Fibroblast of lung (primary cell): ENCODE measurements around the gene SKP2. TPM values are rescaled to one million over a fixed set of nuclear protein-coding genes. Genes with fewer than 3 reads are reported as not detected.

Experiments
- DNase-seq, 2 donors: peaks; one replicate each; pipeline versions ENCODE4 v3.0.0 to v3.0.0-alpha.2; 2010; ENCODE audit warnings: low read depth in 2 of 2
- H2AFZ ChIP-seq: 2 replicates; pipeline ENCODE4 v1.5.1; 2012; ENCODE audit warnings: low read length, control low read depth, inconsistent platforms
- H3K27ac ChIP-seq: 2 replicates; pipeline ENCODE4 v1.5.1; 2011; ENCODE audit warnings: low read length, control low read depth; ENCODE audit not compliant: insufficient read depth
- H3K27me3 ChIP-seq: 2 replicates; pipeline ENCODE4 v1.5.1; 2011; ENCODE audit warnings: mild to moderate bottlenecking, low read length; ENCODE audit not compliant: control insufficient read depth, insufficient read depth
- H3K36me3 ChIP-seq: 2 replicates; pipeline ENCODE4 v1.5.1; 2011; ENCODE audit warnings: low read length; ENCODE audit not compliant: control insufficient read depth, insufficient read depth
- H3K4me1 ChIP-seq: 2 replicates; pipeline ENCODE4 v1.5.1; 2011; ENCODE audit warnings: low read length; ENCODE audit not compliant: control insufficient read depth, insufficient read depth; ENCODE audit errors: extremely low read depth
- H3K4me2 ChIP-seq: 2 replicates; pipeline ENCODE4 v1.5.1; 2011; ENCODE audit warnings: low read length, control low read depth; ENCODE audit not compliant: insufficient read depth; ENCODE audit errors: extremely low read depth
- H3K4me3 ChIP-seq, 4 experiments: fragments of 200-600 bp in 1 of 4; sonication (generic) in 1 of 4; replicated peaks in 1 of 4; 2 replicates each; pipeline ENCODE4 v1.5.1; 2011 to 2016; ENCODE audit warnings: low read length in 4 of 4, low read depth in 3 of 4, mild to moderate bottlenecking in 3 of 4, control low read depth in 2 of 4, inconsistent platforms in 1 of 4, mixed read lengths in 1 of 4; ENCODE audit not compliant: insufficient read depth in 1 of 4; ENCODE audit errors: control extremely low read depth in 1 of 4
- H3K79me2 ChIP-seq: 2 replicates; pipeline ENCODE4 v1.5.1; 2012; ENCODE audit warnings: mild to moderate bottlenecking, low read length, inconsistent platforms; ENCODE audit not compliant: control insufficient read depth, insufficient read depth
- H3K9ac ChIP-seq: 2 replicates; pipeline ENCODE4 v1.5.1; 2011; ENCODE audit warnings: mild to moderate bottlenecking, low read length, control low read depth; ENCODE audit not compliant: insufficient read depth
- H3K9me3 ChIP-seq: 2 replicates; pipeline ENCODE4 v1.5.1; 2012; ENCODE audit warnings: low read depth, low read length; ENCODE audit not compliant: control insufficient read depth, insufficient read depth
- H4K20me1 ChIP-seq: 2 replicates; pipeline ENCODE4 v1.5.1; 2011; ENCODE audit warnings: low read length; ENCODE audit not compliant: control insufficient read depth, insufficient read depth; ENCODE audit errors: extremely low read depth
- EZH2 ChIP-seq: IDR thresholded peaks from 2 replicates; pipeline ENCODE4 v1.5.1; 2012; ENCODE audit warnings: low read length, control low read depth, mild to moderate bottlenecking; ENCODE audit errors: missing control alignments
- polyA plus RNA-seq, 2 donors: library from polyadenylated mRNA; depleted of rRNA in 1 of 2; stranded (reverse) in 1 of 2; unstranded in 1 of 2; fragments of >200 nt; gene quantifications; 2 replicates each; pipeline ENCODE4 v1.2.1, GENCODE V29; 2011 to 2012; ENCODE audit warnings: missing spikeins in 1 of 2
- total RNA-seq: library from RNA; depleted of rRNA; stranded (reverse); fragments of >200 nt; gene quantifications from 2 replicates; pipeline ENCODE4 v1.2.1, GENCODE V29; 2014
- TF ChIP-seq, protein P1 (sequence below), 2 donors: IDR thresholded peaks in 1 of 2; conservative IDR thresholded peaks in 1 of 2; 1 replicate in 1 of 2; 2 replicates in 1 of 2; pipeline ENCODE4 v1.5.1; 2011 to 2012; ENCODE audit warnings: low read length in 2 of 2, control low read depth in 1 of 2, inconsistent platforms in 1 of 2, low read depth in 1 of 2, mild to moderate bottlenecking in 1 of 2

The SKP2 gene
- total and polyA plus RNA-seq, 2 donors (not counting 1 experiment from before 2014, with no cell fraction given) = 10.6 to 30.8 TPM

DNA sequence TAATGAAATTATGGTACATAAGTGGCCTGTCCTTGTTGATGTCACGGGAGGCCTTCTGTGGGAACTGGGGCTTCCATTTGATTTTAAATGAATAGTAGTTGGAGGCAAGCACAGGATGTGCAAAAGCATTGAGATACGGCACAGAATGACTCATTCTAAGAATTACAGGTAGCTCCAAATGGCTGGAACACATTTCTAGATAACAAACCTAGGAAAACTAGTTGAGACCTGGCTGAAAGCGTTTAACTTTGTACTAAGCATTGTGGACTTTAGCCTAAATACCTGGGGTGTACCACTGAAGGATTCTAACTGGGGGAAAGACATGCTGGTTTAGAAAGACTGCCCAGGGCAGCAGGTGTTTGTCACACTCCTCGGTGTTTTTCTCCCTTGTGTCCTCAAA, 9.4 kb downstream of the SKP2 start:
- Histone ChIP-seq H3K4me1 (peaks cover 2% of the 10 kb centered on the region), H3K4me3 (no peak overlapping the region), H3K9me3 (no peaks in the 10 kb centered on the region), H3K79me2 (peaks cover 9% of the 10 kb centered on the region), H3K27me3 (no peaks in the 10 kb centered on the region), H3K4me2 (no peak overlapping the region), H4K20me1 (no peaks in the 10 kb centered on the region), H2AFZ (no peak overlapping the region), H3K9ac (no peak overlapping the region), H3K27ac (no peak overlapping the region), H3K36me3 (peaks cover 13% of the 10 kb centered on the region)
- TF ChIP-seq EZH2 = no peak
- TF ChIP-seq, protein P1, sequence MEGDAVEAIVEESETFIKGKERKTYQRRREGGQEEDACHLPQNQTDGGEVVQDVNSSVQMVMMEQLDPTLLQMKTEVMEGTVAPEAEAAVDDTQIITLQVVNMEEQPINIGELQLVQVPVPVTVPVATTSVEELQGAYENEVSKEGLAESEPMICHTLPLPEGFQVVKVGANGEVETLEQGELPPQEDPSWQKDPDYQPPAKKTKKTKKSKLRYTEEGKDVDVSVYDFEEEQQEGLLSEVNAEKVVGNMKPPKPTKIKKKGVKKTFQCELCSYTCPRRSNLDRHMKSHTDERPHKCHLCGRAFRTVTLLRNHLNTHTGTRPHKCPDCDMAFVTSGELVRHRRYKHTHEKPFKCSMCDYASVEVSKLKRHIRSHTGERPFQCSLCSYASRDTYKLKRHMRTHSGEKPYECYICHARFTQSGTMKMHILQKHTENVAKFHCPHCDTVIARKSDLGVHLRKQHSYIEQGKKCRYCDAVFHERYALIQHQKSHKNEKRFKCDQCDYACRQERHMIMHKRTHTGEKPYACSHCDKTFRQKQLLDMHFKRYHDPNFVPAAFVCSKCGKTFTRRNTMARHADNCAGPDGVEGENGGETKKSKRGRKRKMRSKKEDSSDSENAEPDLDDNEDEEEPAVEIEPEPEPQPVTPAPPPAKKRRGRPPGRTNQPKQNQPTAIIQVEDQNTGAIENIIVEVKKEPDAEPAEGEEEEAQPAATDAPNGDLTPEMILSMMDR (conservative IDR thresholded peaks at IDR 0.05 in 1 of 2, IDR thresholded peaks at IDR 0.05 in 1 of 2; ENCODE audit: low read depth in 1 of 2, low read length in 2 of 2) = no peak
- no peak for DNase-seq

DNA sequence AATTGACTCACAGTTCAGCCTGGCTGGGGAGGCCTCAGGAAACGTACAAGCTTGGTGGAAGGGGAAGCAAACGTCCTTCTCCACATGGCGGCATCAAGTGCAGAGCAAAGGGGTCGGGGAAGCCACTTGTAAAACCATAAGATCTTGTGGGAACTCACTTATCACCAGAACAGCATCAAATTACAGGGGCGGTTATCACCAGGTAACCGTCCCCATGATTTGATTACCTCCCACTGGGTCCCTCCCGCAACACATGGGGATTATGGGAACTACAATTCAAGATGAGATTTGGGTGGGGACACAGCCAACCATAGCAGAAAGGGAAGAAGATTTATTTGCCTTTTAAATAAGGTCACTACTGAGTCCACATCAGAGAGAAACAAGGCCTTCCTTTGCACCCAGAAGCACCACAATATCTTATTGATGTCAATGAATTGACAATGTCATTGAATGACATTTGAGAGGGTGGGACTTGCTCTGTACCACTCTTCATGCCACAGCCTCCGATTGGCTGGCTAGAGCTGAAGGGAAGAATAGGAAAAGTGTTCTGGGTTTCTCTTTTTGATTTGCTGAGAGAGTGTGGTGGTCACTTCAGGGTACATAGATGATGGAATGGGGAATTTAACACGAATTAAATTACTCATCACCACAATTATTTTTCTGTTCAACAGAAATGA, 11.0 kb downstream of the SKP2 start:
- Histone ChIP-seq H3K9me3 (no peaks in the 10 kb centered on the region), H3K36me3 (peaks cover 15% of the 10 kb centered on the region), H3K9ac (no peak overlapping the region), H3K4me1 (peaks cover under 1% of the 10 kb centered on the region), H3K4me2 (no peak overlapping the region), H3K4me3 (no peak overlapping the region), H3K27ac (no peak overlapping the region), H4K20me1 (no peaks in the 10 kb centered on the region), H3K79me2 (peaks cover 9% of the 10 kb centered on the region), H3K27me3 (no peaks in the 10 kb centered on the region), H2AFZ (no peak overlapping the region)
- no peak for DNase-seq
- TF ChIP-seq EZH2 = no peak

DNA sequence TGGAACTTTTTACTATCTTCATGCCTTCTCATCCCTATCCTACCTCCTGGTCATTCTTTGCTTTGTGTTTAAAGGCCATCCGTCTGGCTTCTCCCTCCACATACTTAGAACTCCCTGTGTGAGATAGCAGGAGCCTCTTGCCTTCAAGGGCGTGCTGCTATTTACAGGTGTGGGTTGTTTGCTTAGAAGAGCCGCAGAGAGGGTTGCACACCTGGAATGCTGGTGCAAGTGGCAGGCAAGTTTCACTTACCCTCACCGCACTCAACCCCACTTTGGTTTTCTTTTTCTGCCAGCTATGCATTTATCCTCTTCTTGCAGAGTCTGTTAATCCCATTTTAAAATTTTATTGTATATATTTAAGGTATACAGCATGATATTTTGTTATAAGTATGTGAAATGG, 12.6 kb downstream of the SKP2 start:
- no peaks in the 10 kb centered on the region for H3K27me3 ChIP-seq
- H3K36me3 ChIP-seq = peaks cover 14% of the 10 kb centered on the region
- H3K79me2 ChIP-seq = peaks cover 9% of the 10 kb centered on the region
- no peaks in the 10 kb centered on the region for H4K20me1 ChIP-seq
- no peaks in the 10 kb centered on the region for H3K4me1 ChIP-seq
- no peak overlapping the region for H3K4me2 ChIP-seq
- DNase-seq = no peak
- H3K9me3 ChIP-seq = no peaks in the 10 kb centered on the region
- TF ChIP-seq, protein P1 (conservative IDR thresholded peaks at IDR 0.05 in 1 of 2, IDR thresholded peaks at IDR 0.05 in 1 of 2; ENCODE audit: low read depth in 1 of 2, low read length in 2 of 2) = no peak
- no peak for TF ChIP-seq EZH2
- no peak overlapping the region for H2AFZ ChIP-seq
- no peak overlapping the region for H3K9ac ChIP-seq
- no peak overlapping the region for H3K27ac ChIP-seq
- no peak overlapping the region for H3K4me3 ChIP-seq
